Tibial nerve (tissue), 4 donors: ENCODE results near the gene CDC42EP5.

Source experiments
- CTCF ChIP-seq, 5 experiments: fragments of 200-600 bp in 3 of 5; fragments of 450-650 bp in 2 of 5; sonication (generic) in 3 of 5; IDR thresholded peaks; one replicate each; pipeline ENCODE4 v1.5.1; 2016 to 2019; ENCODE audit warnings: antibody characterized with exemption in 5 of 5, mild to moderate bottlenecking in 3 of 5, moderate library complexity in 2 of 5
- EP300 ChIP-seq, 2 donors: sonication (generic); formaldehyde crosslinking; IDR thresholded peaks; one replicate each; pipeline ENCODE4 v1.6.1; 2017; ENCODE audit warnings: antibody characterized with exemption in 2 of 2, mild to moderate bottlenecking in 1 of 2
- POLR2A ChIP-seq, 2 donors: fragments of 450-650 bp; IDR thresholded peaks; one replicate each; pipeline ENCODE4 v1.6.1; 2017; ENCODE audit warnings: antibody characterized with exemption in 2 of 2, mild to moderate bottlenecking in 2 of 2, moderate library complexity in 2 of 2

- TF ChIP-seq CTCF (IDR thresholded peaks at IDR 0.05) (no peak), POLR2A (IDR thresholded peaks at IDR 0.05) (no peak), EP300 (IDR thresholded peaks at IDR 0.05) (no peak)
Measured at GRCh38 chr19:54453921-54454780, 18.9 kb downstream of the CDC42EP5 start.
